ENCODE measurements around the gene OXTR. TPM values are rescaled to one million over a fixed set of nuclear protein-coding genes. Genes with fewer than 3 reads are reported as not detected.
"Not testable (repeated sequence)": the region's sequence is repeated elsewhere in the genome, so short reads cannot be mapped to it uniquely, and the experiment has no call there.

Gene OXTR
- total RNA-seq, 1 donor, result 0.52 TPM

DNA sequence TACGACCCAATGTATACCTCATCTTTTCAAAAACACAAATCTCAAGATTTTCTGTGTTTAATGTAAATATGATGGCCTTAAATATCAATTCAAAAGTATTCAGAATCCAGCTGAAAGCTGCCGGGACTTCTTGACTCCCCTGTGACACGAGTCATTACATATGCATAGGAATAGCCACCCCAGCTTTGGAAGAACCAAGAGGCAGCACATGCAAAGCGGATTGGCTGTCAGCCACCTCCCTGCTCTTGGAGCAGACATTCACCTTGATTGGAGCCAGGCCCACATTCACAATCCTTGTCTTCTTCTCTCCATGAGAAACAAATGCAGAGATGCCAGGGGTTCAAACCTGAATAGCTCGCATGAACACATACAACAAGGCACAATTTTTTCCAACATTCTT, 46.6 kb downstream of the OXTR start:
- Histone ChIP-seq H3K4me3 (ENCODE audit: low read length) (no peak overlapping the region), H3K27me3 (ENCODE audit: insufficient read depth, low read length) (no peaks in the 10 kb centered on the region), H3K4me1 (ENCODE audit: insufficient read depth, low read length) (no peaks in the 10 kb centered on the region), H3K9me3 (ENCODE audit: low read depth, low read length) (no peaks in the 10 kb centered on the region)

- H3K27me3 ChIP-seq (ENCODE audit: insufficient read depth, low read length); H3K4me1 ChIP-seq (ENCODE audit: insufficient read depth, low read length); H3K9me3 ChIP-seq (ENCODE audit: low read depth, low read length); H3K4me3 ChIP-seq (ENCODE audit: low read length): not testable (repeated sequence)
These were observed 53.7 kb downstream of the OXTR start for GRCh38 chr3:8715757-8716156.

DNA sequence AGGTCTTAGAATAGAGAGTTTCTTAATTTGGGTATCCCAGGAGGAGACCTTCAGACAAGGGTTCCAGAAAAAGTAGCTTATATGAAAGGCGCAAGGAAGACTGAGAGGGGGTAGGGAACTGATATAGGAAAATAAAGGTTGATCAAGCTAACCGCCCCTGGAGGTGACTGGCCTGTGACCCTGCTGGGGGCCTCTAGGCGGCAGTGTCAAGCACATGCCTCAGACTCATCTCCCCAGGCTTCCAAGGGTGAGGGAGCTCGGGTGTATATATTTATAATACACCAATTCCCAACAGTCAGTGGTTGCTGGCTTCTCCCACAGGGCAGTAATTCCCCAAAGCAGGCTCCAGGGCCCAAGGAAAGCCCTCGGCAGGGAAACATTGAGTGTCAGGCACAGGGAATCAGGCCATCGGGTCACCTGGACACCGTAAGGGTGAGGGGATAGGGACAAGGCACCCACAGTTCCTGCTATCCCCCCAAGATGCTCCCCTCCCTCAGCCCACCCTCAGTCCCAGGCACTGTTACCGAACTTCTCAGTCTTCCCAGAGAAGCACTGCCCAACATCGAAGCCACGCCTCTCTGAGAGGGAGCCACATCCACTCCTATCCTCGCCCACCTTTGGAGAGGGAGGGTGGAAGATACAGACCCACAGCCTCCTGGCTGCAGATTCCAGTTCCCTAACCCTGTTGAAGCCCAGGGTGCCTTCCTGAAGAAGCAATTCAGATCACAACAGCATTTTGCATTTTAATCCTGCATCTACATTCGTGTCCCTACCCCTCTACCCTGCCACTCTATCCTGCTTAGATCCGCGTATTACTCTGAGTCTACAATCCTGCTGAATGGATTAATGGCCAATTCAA, 55.3 kb downstream of the OXTR start:
- no peaks in the 10 kb centered on the region for H3K27me3 ChIP-seq (ENCODE audit: insufficient read depth, low read length)
- H3K4me1 ChIP-seq (ENCODE audit: insufficient read depth, low read length), result no peaks in the 10 kb centered on the region
- no peak overlapping the region for H3K4me3 ChIP-seq (ENCODE audit: low read length)
- H3K9me3 ChIP-seq (ENCODE audit: low read depth, low read length), result no peaks in the 10 kb centered on the region

GRCh38 chr3:8712908-8713255, 56.5 kb downstream of the OXTR start:
- no peaks in the 10 kb centered on the region for H3K9me3 ChIP-seq (ENCODE audit: low read depth, low read length)
- no peaks in the 10 kb centered on the region for H3K27me3 ChIP-seq (ENCODE audit: insufficient read depth, low read length)
- no peak overlapping the region for H3K4me3 ChIP-seq (ENCODE audit: low read length)
- no peaks in the 10 kb centered on the region for H3K4me1 ChIP-seq (ENCODE audit: insufficient read depth, low read length)

DNA sequence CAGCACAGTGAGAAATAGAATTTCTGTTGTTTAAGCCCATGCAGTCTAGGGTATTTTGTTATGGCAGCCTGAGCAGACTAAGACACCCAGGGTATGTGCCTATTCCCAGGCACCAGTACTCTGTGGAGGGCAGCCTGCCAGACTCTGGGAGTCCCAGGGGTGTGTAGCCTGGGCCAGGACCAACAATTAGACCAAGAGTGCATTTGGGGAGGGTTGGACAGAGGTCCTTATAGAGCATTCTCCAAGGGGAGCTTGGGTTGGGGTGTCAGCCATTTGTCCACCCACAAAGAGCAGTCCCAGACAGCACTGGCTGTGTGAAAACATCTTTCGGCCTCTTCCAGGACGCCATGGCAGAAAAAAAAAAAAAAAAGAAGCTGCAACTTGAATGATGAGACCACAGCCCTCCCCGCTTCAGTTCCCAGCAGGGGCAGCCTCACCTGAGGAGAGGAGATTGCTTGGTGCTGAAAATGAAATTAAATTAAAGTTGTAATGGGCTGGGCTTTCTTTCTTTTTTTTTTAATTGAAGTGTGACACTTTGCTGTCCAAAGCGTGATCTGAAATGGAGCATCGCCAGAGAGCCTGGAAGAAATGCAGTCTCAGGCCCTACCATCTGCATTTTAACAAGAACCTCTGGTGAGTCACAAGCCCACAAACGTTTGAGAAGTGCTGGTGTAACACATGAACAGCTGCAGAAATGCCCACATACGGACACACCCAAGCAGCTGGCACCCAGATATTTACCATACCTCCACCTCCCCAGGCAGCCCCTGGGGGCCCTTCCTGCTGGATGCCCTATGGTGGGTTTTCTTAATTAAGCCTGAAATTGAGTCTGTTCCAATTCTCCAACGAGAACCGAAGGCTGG, 57.1 kb downstream of the OXTR start:
- H3K27me3 ChIP-seq (ENCODE audit: insufficient read depth, low read length), result no peaks in the 10 kb centered on the region
- no peak overlapping the region for H3K4me3 ChIP-seq (ENCODE audit: low read length)
- H3K4me1 ChIP-seq (ENCODE audit: insufficient read depth, low read length), result no peaks in the 10 kb centered on the region
- no peaks in the 10 kb centered on the region for H3K9me3 ChIP-seq (ENCODE audit: low read depth, low read length)

GRCh38 chr3:8709801-8710507, 59.5 kb downstream of the OXTR start:
- no peaks in the 10 kb centered on the region for H3K9me3 ChIP-seq (ENCODE audit: low read depth, low read length)
- H3K4me1 ChIP-seq (ENCODE audit: insufficient read depth, low read length), result no peaks in the 10 kb centered on the region
- H3K27me3 ChIP-seq (ENCODE audit: insufficient read depth, low read length), result no peaks in the 10 kb centered on the region
- H3K4me3 ChIP-seq (ENCODE audit: low read length), result no peak overlapping the region

GRCh38 chr3:8709287-8709686, 60.1 kb downstream of the OXTR start:
- Histone ChIP-seq H3K27me3 (ENCODE audit: insufficient read depth, low read length) (no peaks in the 10 kb centered on the region), H3K4me1 (ENCODE audit: insufficient read depth, low read length) (no peaks in the 10 kb centered on the region), H3K4me3 (ENCODE audit: low read length) (no peak overlapping the region), H3K9me3 (ENCODE audit: low read depth, low read length) (no peaks in the 10 kb centered on the region)

GRCh38 chr3:8705575-8705974, 63.8 kb downstream of the OXTR start:
- Histone ChIP-seq H3K9me3 (ENCODE audit: low read depth, low read length) (no peaks in the 10 kb centered on the region), H3K27me3 (ENCODE audit: insufficient read depth, low read length) (no peaks in the 10 kb centered on the region), H3K4me3 (ENCODE audit: low read length) (no peak overlapping the region), H3K4me1 (ENCODE audit: insufficient read depth, low read length) (no peaks in the 10 kb centered on the region)

DNA sequence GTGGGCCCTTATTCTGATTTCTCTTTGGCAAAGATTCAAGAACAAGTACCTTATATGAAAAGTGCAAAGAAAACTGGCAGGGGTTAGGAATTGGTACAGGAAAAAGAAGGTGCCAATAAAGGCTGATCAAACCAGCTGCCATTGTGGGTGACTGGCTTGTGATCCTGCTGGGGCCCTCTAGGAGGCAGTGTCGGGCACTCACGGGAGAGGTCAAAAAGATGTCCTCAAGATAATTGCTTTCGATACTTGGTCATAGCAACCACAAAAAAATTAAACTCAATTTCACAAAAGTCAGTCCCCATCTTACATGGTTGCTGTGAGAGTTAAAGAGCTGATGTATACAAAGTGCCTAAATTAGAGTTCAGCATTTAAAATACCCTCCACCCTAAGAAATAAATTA, 66.9 kb downstream of the OXTR start:
- Histone ChIP-seq H3K4me1 (ENCODE audit: insufficient read depth, low read length) (no peaks in the 10 kb centered on the region), H3K4me3 (ENCODE audit: low read length) (no peak overlapping the region), H3K27me3 (ENCODE audit: insufficient read depth, low read length) (no peaks in the 10 kb centered on the region), H3K9me3 (ENCODE audit: low read depth, low read length) (peaks cover 7% of the 10 kb centered on the region)

Other genes starting within 250 kb of the OXTR start
- gene SSUH2, start 124.8 kb downstream of the OXTR start, total RNA-seq, result not detected
- gene CAV3, start 35.8 kb downstream of the OXTR start, total RNA-seq, result not detected
- 25.4 TPM for gene RAD18, start 193.9 kb upstream of the OXTR start, total RNA-seq